Effector memory CD8-positive, alpha-beta T cell (primary cell): Measurements from ENCODE around the gene CPEB1.
"Not testable (repeated sequence)": the region's sequence is repeated elsewhere in the genome, so short reads cannot be mapped to it uniquely, and the experiment has no call there.

ENCODE experiments used
- ATAC-seq: fragments of 150-1000 bp; cut with Tn5 transposase; replicated peaks from 2 replicates; pipeline ENCODE4 v1.10.0; 2021; ENCODE audit warnings: mild to moderate bottlenecking, moderate library complexity
- DNase-seq, 3 experiments: peaks; one replicate each; pipeline ENCODE4 v3.0.0; 2021
- H3K27ac Mint-ChIP-seq, 2 donors: one replicate each; pipeline ENCODE4 v1.8.0; 2022; ENCODE audit warnings: mild to moderate bottlenecking in 2 of 2, mixed read lengths in 2 of 2, moderate library complexity in 2 of 2
- H3K27me3 Mint-ChIP-seq, 2 donors: one replicate each; pipeline ENCODE4 v1.8.0; 2022; ENCODE audit warnings: mixed read lengths in 2 of 2
- H3K36me3 Mint-ChIP-seq: one replicate; pipeline ENCODE4 v1.8.0; 2022; ENCODE audit warnings: mild to moderate bottlenecking, moderate library complexity, mixed read lengths; ENCODE audit not compliant: insufficient read depth
- H3K4me1 Mint-ChIP-seq, 2 donors: one replicate each; pipeline ENCODE4 v1.8.0; 2022; ENCODE audit warnings: low read depth in 2 of 2, mixed read lengths in 2 of 2
- H3K4me3 Mint-ChIP-seq, 2 donors: one replicate each; pipeline ENCODE4 v1.8.0; 2022; ENCODE audit warnings: mild to moderate bottlenecking in 2 of 2, mixed read lengths in 2 of 2, moderate library complexity in 2 of 2
- H3K9me3 Mint-ChIP-seq, 2 donors: one replicate each; pipeline ENCODE4 v1.8.0; 2022; ENCODE audit warnings: mixed read lengths in 2 of 2

The CPEB1 gene

DNA sequence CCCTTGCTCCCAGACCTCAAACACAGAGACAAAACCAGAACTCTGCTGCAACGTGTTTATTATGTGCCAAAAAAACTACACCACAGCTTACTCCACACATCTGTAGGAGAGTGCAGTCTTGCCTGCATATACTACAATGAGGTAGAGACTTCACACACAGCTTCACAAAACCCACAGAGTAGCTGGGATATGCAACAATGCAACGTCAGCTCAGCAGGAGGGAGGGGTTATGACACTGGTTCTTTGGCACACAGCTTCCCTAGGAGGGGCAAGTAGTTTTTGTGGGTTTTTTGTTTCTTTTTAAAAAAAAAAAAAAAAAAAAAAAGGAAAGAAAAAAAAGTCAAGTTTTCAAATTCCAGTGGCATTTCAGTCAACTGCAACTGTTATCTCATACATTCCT, 104.0 kb downstream of the CPEB1 start:
- DNase-seq (no peak), ATAC-seq (no peak)
- Mint-ChIP-seq H3K27ac (no peak overlapping the region), H3K4me3 (no peak overlapping the region), H3K4me1 (peaks cover 8 to 17% of the 10 kb centered on the region in 2 donors), H3K36me3 (peaks cover 27% of the 10 kb centered on the region), H3K9me3 (no peaks in the 10 kb centered on the region), H3K27me3 (peaks cover 0 to 12% of the 10 kb centered on the region in 2 donors)

DNA sequence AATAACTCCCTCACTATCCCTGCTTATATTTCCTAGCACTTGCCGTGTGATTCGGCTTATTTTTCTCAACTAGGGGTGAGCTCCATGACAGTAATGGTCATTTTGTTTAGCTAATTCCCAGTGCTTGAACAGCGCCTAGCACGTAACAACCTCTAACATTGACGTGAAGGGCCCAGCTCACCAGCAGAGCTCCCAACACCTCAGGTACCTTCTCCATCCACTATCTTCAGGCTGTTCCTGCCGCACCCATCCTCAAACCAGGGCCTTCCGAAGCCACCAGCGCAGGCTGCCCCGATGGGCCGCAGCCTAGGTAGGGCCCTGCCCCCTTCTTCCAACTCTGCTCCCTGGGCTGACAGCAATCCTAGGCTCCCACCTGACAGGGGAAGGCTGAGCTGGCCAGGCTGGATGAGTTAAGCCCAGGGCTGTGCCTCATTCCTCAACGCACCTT, 106.2 kb downstream of the CPEB1 start:
- peaks cover 48% of the 10 kb centered on the region for H3K36me3 Mint-ChIP-seq
- H3K27ac Mint-ChIP-seq = peak overlapping the region; percentile 95 to 96
- H3K4me3 Mint-ChIP-seq = peak overlapping the region; percentile 94 to 95
- peaks cover 0 to 6% of the 10 kb centered on the region in 2 donors for H3K27me3 Mint-ChIP-seq
- peaks cover 14 to 24% of the 10 kb centered on the region in 2 donors for H3K4me1 Mint-ChIP-seq
- H3K9me3 Mint-ChIP-seq = no peaks in the 10 kb centered on the region
- ATAC-seq (no peak), DNase-seq (no peak)

DNA sequence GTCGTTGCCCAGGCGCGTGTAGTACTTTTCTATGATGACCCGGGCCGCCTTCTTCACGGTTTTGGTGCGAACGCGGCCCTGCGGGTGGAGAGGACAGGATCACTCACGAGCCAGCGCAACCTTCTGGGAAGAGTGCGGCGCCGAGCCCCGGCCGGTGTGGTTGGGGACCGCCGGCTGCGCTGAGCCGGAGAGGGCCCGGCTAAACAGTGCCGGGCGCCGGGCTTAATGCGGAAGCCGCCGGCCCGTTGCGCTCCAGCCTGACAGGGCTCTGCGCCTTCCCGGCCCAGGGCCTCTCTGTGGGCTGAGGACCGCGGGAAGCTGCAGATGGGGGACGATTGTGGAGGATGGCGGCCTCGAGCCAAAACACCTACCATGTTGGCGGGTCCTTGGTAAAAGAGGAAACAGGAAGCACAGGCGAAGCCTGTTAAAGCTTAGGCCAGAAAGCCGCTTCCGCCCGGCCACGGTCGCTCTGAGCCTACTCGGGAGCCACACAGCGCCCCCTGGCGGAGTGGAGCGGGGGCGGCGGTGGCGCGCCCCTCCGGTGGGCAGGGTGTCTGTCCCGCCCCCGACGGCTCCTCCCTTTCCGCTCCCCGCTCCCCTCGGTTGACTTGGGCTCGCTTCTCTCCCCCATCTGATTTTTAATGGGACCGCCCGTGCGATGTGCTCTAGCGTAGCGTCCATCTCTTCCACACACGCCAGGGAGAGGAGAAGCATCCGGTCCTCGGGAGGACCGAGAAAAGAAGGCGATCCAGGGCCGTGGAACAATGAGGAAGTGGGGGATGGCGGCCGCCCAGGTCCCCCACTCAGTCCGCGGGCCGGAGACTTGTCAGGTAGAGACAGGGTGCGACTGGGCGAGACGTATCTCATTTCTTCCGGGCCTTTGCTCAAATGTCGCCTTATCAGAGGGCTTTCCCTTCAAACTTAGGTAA, 106.8 kb downstream of the CPEB1 start, which contains the start of gene RPS17:
TSS of gene RPS17 (minus strand) at position 403 of the 929 bp plus-strand sequence. CDS start at position 374, 29 bp downstream.
- peak within 1 kb of the TSS; percentile 95 to 96 for H3K27ac Mint-ChIP-seq
- H3K27me3 Mint-ChIP-seq = no peaks in the 10 kb centered on the region
- H3K4me3 Mint-ChIP-seq = peak within 1 kb of the TSS; percentile 94 to 95
- peaks cover 55% of the 10 kb centered on the region for H3K36me3 Mint-ChIP-seq
- no peaks in the 10 kb centered on the region for H3K9me3 Mint-ChIP-seq
- peaks cover 14 to 24% of the 10 kb centered on the region in 2 donors for H3K4me1 Mint-ChIP-seq
- DNase-seq (peak; percentile 99), ATAC-seq (peak; percentile 94)

DNA sequence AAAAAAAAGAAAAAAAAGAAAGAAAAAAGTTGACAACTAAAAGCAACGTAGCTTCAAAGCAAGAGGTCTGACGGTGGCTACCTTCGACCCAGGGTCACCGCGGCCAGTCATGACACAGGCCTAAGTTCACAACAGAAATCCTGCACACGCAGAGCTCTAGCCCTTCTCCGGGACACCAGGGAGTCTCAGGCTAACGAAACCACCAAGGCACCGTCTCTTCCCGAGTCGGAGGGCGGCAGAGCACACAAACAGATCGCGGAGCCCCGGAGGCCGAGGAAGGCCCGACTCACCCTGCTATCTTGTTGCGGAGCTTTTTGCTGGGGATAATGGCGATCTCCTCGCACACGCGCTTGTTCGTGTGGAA, 107.5 kb downstream of the CPEB1 start:
- H3K36me3 Mint-ChIP-seq = peaks cover 59% of the 10 kb centered on the region
- peak; percentile 11 for ATAC-seq

DNA sequence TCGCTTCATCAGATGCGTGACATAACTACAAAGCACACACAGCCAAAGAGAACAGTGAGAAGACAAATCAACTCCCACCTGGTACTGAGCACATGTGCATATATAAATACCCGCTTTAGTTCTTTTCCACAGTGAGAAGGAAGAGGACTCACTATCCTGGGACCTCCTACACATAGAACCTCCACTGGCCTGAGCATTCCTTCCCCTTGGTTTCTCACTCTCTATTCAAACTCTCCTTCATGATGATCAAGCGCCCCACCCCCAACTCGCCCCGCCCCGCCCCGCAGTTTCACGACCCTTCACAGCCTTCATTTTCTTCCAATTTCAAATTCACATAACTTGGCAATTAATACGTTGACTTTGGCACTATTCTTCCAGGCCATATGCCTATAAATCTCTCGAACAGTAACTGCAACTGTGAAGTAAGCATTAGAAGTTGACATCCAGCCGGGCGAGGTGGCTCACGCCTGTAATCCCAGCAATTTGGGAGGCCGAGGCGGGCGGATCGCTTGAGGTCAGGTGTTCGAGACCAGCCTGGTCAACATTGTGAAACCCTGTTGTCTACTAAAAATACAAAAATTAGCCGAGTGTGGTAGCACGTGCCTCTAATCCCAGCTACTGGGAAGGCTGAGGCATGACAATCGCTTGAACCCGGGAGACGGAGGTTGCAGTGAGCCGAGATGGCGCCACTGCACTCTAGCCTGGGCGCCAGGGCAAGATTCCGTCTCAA, 108.0 kb downstream of the CPEB1 start:
- Mint-ChIP-seq H3K27ac (peak overlapping the region; percentile 95 to 96), H3K27me3 (no peaks in the 10 kb centered on the region), H3K36me3 (peaks cover 65% of the 10 kb centered on the region), H3K4me1 (peaks cover 14 to 24% of the 10 kb centered on the region in 2 donors), H3K4me3 (peak overlapping the region; percentile 94 to 95), H3K9me3 (no peaks in the 10 kb centered on the region)
- no peak for DNase-seq
- ATAC-seq = no peak

More for the DNA sequence above, 107.5 kb downstream of the CPEB1 start:
- Mint-ChIP-seq H3K9me3 (no peaks in the 10 kb centered on the region), H3K4me1 (peaks cover 14 to 24% of the 10 kb centered on the region in 2 donors), H3K27me3 (no peaks in the 10 kb centered on the region), H3K27ac (peak overlapping the region; percentile 95 to 96), H3K4me3 (peak overlapping the region; percentile 94 to 95)
- peak in 1 of 3 experiments; percentile 34 for DNase-seq

DNA sequence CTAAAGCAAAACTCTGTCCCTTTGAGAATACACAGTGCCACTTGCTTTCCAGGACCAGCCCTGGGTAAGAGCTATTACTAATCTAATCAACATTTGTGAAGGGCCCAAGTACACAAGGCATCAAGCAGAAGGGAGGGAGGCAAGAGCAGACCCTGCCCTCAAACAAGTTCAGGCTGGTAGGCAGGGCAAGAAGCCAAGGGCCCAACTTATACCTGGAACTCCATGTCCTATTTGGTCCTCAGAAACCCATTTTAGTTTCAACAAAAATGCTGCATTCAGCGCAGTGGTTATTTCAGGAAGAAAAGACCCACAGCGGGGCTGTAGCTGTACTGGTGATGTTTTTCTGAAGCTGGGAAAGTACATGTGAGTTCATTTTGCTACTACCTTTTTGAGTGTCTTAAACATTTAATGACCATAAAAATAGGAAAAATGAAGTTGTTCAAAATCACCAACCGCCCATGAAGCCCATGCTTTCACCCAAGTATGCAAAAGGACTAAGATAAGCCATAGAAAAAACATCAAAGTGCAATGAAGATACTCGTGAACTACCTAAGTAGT, 109.7 kb downstream of the CPEB1 start:
- Mint-ChIP-seq H3K4me1 (peaks cover 14 to 24% of the 10 kb centered on the region in 2 donors), H3K36me3 (peaks cover 65% of the 10 kb centered on the region), H3K27me3 (no peaks in the 10 kb centered on the region), H3K4me3 (peak overlapping the region in 1 of 2 donors; percentile 2), H3K27ac (peak overlapping the region in 1 of 2 donors; percentile 79), H3K9me3 (no peaks in the 10 kb centered on the region)
- ATAC-seq (no peak), DNase-seq (no peak)

DNA sequence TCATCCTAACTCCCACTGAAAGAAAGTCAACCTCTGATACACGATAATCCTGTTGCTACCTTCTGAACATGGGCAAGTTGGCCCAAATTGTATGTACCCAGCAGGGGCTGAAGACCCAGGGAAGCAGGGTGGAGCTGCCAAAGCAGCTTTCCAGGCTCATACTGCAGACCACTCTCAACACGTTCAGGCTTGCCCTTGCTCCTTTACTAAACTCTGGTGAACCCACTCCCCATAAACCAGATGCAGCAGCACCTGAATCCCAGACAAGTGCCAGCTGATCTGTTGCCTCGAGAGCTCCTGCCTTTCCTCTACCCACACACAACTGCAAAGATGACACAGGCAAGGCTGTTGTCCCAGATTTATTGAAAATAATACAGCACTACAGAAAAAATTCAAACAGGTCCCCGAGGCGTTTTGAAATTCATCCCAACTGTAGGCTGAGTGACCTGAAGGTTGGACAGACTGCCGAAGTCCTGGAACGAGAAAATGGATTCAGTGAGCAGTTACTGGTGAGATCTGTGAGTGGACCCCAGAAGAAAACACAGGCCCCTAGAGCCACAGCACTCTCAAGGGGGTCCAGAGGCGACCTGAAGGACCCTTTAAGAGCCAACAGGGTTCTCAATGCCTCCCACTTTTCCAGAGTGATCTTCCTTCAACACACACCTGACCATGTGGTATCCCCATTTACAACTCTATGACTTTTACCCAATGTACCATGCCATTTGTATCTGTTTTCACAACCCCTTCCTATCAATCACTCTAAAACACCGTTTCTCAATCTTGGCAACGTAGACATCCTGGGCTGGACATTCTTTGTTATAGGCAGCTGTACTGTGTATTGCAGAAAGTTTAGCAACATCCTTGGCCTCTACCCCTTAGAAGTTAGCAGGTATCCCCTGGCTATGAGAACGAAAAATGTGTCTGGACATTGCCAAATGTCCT, 110.5 kb downstream of the CPEB1 start:
- peaks cover 69% of the 10 kb centered on the region for H3K36me3 Mint-ChIP-seq

DNA sequence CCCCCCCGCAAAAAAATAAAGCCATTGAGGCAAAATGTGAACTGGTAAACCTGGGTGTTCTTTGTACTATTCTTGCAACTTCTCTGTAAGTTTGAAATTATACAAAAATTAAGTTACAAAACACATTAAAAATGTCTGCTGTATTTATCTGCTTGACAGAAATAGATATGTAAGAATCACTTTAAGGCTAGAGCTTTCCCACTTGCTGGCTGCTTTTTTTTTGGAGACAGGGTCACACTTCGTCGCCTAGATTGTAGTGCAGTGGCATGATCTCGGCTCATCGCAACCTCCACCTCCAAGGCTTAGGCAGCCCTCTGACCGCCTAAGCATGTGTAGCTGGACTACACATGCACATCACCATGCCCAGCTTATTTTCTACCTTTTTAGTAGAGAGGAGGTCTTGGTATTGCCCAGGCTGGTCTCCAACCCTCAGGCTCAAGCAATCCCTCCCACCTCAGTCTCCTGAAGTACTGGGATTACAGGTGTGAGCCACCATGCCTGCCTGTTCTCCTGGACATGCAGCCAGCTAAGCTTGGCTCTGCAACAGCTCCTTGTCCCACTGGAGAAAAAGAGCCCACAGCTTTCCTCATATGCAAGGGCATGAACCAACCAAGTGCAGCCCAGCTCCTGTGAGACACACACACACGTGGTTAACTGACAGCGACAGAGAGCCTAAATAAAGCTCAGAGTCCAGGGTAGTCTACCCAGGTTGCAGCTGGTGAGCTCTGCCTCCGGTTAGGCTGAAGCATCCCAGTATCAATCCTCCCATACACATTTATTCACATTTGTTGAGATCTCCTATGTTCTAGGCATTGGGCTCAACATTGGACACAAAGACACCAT, 111.4 kb downstream of the CPEB1 start:
- Mint-ChIP-seq H3K36me3 (peaks cover 70% of the 10 kb centered on the region), H3K9me3 (no peaks in the 10 kb centered on the region), H3K27ac (peak overlapping the region in 1 of 2 donors; percentile 86), H3K4me3 (no peak overlapping the region), H3K4me1 (peaks cover 16 to 20% of the 10 kb centered on the region in 2 donors), H3K27me3 (no peaks in the 10 kb centered on the region)
- ATAC-seq (no peak), DNase-seq (no peak)

More for the DNA sequence above, 110.5 kb downstream of the CPEB1 start:
- H3K27me3 Mint-ChIP-seq = no peaks in the 10 kb centered on the region
- peak overlapping the region; percentile 79 to 86 for H3K27ac Mint-ChIP-seq
- no peaks in the 10 kb centered on the region for H3K9me3 Mint-ChIP-seq
- no peak overlapping the region for H3K4me3 Mint-ChIP-seq
- DNase-seq (no peak), ATAC-seq (no peak)
- peaks cover 14 to 24% of the 10 kb centered on the region in 2 donors for H3K4me1 Mint-ChIP-seq

DNA sequence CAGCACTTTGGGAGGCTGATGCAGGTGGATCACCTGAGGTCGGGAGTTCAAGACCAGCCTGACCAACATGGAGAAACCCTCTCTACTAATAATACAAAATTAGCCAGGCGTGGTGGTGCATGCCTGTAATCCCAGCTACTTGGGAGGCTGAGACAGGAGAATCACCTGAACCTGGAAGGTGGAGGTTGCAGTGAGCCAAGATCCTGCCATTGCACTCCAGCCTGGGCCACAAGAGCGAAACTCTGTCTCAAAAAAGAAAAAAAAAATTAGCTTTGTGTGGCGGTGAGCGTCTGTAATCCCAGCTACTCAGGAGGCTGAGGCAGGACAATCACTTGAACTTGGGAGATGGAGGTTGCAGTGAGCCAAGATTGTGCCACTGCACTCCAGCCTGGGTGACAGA, 112.0 kb downstream of the CPEB1 start:
- not testable (repeated sequence) for H3K27me3 Mint-ChIP-seq, H3K27ac Mint-ChIP-seq, H3K9me3 Mint-ChIP-seq, H3K4me3 Mint-ChIP-seq, ATAC-seq, DNase-seq
- H3K4me1 Mint-ChIP-seq = peaks cover 22% of the 10 kb centered on the region in 2 donors
- H3K36me3 Mint-ChIP-seq = peaks cover 67% of the 10 kb centered on the region

DNA sequence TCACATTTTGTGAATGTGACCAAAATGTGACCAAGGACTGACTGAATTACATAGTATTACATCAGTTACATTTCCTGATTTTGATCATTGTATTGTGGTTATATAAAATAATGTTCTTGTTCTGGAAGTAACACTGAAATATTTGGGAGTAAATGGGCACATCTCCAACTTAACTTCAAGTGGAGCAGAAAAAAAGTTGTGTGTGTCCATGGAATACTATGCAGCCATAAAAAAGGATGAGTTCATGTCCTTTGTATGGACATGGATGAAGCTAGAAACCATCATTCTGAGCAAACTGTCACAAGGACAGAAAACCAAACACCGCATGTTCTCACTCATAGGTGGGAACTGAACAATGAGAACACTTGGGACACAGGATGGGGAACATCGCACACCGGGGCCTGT, 112.7 kb downstream of the CPEB1 start:
- not testable (repeated sequence) for H3K4me3 Mint-ChIP-seq, H3K9me3 Mint-ChIP-seq, ATAC-seq, H3K27me3 Mint-ChIP-seq, H3K27ac Mint-ChIP-seq, DNase-seq
- H3K4me1 Mint-ChIP-seq = peaks cover 22 to 24% of the 10 kb centered on the region in 2 donors
- H3K36me3 Mint-ChIP-seq = peaks cover 60% of the 10 kb centered on the region

DNA sequence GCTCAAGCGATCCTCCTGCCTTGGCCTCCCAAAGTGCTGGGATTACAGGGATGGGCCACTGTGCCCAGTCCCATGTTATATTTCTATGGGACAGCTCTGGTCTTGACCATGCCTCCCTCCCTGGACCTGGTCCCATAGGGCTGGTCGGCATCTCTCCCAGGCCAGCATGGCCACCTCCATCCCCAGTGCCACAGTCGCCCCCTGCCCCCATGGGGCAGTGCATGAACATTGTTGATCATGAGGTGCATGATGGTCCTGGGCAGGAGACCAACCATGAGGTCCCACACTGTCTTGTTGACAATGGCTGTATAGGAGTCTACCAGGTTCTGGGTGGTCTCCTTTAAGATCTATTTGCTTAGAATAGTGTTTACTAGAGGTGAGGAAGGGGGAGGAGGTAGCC, 113.4 kb downstream of the CPEB1 start:
- Mint-ChIP-seq H3K4me3 (no peak overlapping the region), H3K36me3 (peaks cover 56% of the 10 kb centered on the region), H3K27ac (no peak overlapping the region), H3K27me3 (no peaks in the 10 kb centered on the region), H3K4me1 (peaks cover 15 to 19% of the 10 kb centered on the region in 2 donors), H3K9me3 (no peaks in the 10 kb centered on the region)
- no peak for DNase-seq
- no peak for ATAC-seq
